CD4-positive, alpha-beta T cell treated with Interferon alpha-2 for 1 hour (primary cell): Measurements from ENCODE around the gene PREX1.
A peak's percentile ranks its signal among the peaks of the same experiment; 100 is the strongest.

ENCODE experiments used
- DNase-seq, 2 donors: peaks; one replicate each; pipeline ENCODE4 v3.0.0-alpha.2; 2020 to 2022

The PREX1 gene

GRCh38 chr20:48733296-48733790, 94.5 kb downstream of the PREX1 start:
- no peak for DNase-seq

- DNase-seq, result no peak
Measured at GRCh38 chr20:48732081-48732829, 95.5 kb downstream of the PREX1 start.

GRCh38 chr20:48731536-48731935, 96.3 kb downstream of the PREX1 start:
- DNase-seq, result no peak

GRCh38 chr20:48730977-48731376, 96.8 kb downstream of the PREX1 start:
- DNase-seq, result no peak

- DNase-seq, result no peak
Measured at GRCh38 chr20:48729538-48729937, 98.3 kb downstream of the PREX1 start.

GRCh38 chr20:48728042-48728825, 99.6 kb downstream of the PREX1 start:
- DNase-seq, result no peak

GRCh38 chr20:48727226-48727625, 100.6 kb downstream of the PREX1 start:
- no peak for DNase-seq

GRCh38 chr20:48725555-48725991, 102.2 kb downstream of the PREX1 start:
- peak in 1 of 2 donors; percentile 28 for DNase-seq

- DNase-seq, result no peak
Measured at GRCh38 chr20:48724891-48725554, 102.8 kb downstream of the PREX1 start.

- no peak for DNase-seq
Measured at GRCh38 chr20:48724382-48724781, 103.4 kb downstream of the PREX1 start.

- DNase-seq, result peak in 1 of 2 donors; percentile 54
Measured at GRCh38 chr20:48723308-48724264, 104.2 kb downstream of the PREX1 start.

- DNase-seq, result no peak
Measured at GRCh38 chr20:48722737-48723191, 105.0 kb downstream of the PREX1 start.

GRCh38 chr20:48722002-48722731, 105.6 kb downstream of the PREX1 start:
- DNase-seq, result peak in 1 of 2 donors; percentile 53

GRCh38 chr20:48721324-48722001, 106.3 kb downstream of the PREX1 start:
- no peak for DNase-seq

GRCh38 chr20:48720256-48720985, 107.4 kb downstream of the PREX1 start:
- DNase-seq, result no peak

GRCh38 chr20:48719598-48720255, 108.1 kb downstream of the PREX1 start:
- no peak for DNase-seq

GRCh38 chr20:48718786-48719578, 108.8 kb downstream of the PREX1 start:
- peak; percentile 45 to 63 for DNase-seq

- DNase-seq, result no peak
Measured at GRCh38 chr20:48717680-48718223, 110.0 kb downstream of the PREX1 start.
